B cell (primary cell): ENCODE data around the gene ARHGEF4. TPM values are rescaled to one million over a fixed set of nuclear protein-coding genes. Genes with fewer than 3 reads are reported as not detected.
"Not testable (repeated sequence)": the region's sequence is repeated elsewhere in the genome, so short reads cannot be mapped to it uniquely, and the experiment has no call there.

Source experiments
- ATAC-seq: fragments of 200-7000 bp; cut with Tn5 transposase; one replicate; pipeline ENCODE4 v1.10.0; 2021; ENCODE audit warnings: low read depth, mild to moderate bottlenecking, moderate number of reproducible peaks, moderate library complexity
- CTCF ChIA-PET: fragments of 350-600 bp; sonication (Branson Sonifier 250); formaldehyde crosslinking; loops from one replicate; lab custom pipeline; 2021; ENCODE audit warnings: antibody characterized with exemption, inconsistent platforms; lab: Charles Lee
- POLR2A ChIA-PET: fragments of 350-600 bp; sonication (Branson Sonifier 250); formaldehyde crosslinking; loops from one replicate; lab custom pipeline; 2021; ENCODE audit warnings: antibody characterized with exemption; lab: Charles Lee
- DNase-seq: peaks from one replicate; pipeline ENCODE4 v3.0.0; 2013
- H2AFZ ChIP-seq: 2 replicates; pipeline ENCODE4 v1.6.1; 2012; ENCODE audit warnings: mild to moderate bottlenecking, low read depth, low read length; ENCODE audit not compliant: insufficient read depth, poor library complexity, severe bottlenecking
- H3K27ac ChIP-seq, 2 donors: 1 replicate in 1 of 2; 2 replicates in 1 of 2; pipeline ENCODE4 v1.5.1; 2012 to 2013; ENCODE audit warnings: low read length in 2 of 2, mild to moderate bottlenecking in 2 of 2, moderate library complexity in 1 of 2
- H3K27me3 ChIP-seq, 4 experiments: fragments of 200-600 bp in 1 of 4; sonication (generic) in 1 of 4; replicated peaks in 1 of 4; 1 replicate in 2 of 4; 2 replicates in 2 of 4; pipeline versions ENCODE4 v1.6.1 to v1.7.0; 2013 to 2016; ENCODE audit warnings: low read length in 3 of 4, mild to moderate bottlenecking in 2 of 4, mixed read lengths in 1 of 4, moderate library complexity in 1 of 4; ENCODE audit not compliant: insufficient read depth in 4 of 4, control insufficient read depth in 3 of 4; ENCODE audit errors: control extremely low read depth in 1 of 4
- H3K36me3 ChIP-seq, 2 experiments: replicated peaks in 1 of 2; 1 replicate in 1 of 2; 2 replicates in 1 of 2; pipeline versions ENCODE4 v1.6.1 to v1.7.1; 2013; ENCODE audit warnings: low read length in 1 of 2; ENCODE audit not compliant: insufficient read depth in 2 of 2, control insufficient read depth in 1 of 2; ENCODE audit errors: control extremely low read depth in 1 of 2, extremely low read depth in 1 of 2
- H3K4me1 ChIP-seq, 2 donors: fragments of 200-600 bp in 1 of 2; sonication (generic) in 1 of 2; 1 replicate in 1 of 2; 2 replicates in 1 of 2; pipeline versions ENCODE4 v1.5.1 to v1.6.1; 2013 to 2017; ENCODE audit warnings: low read length in 2 of 2; ENCODE audit not compliant: control insufficient read depth in 2 of 2, insufficient read depth in 2 of 2
- H3K4me2 ChIP-seq: replicated peaks from 2 replicates; pipeline ENCODE3; 2012; ENCODE audit warnings: mild to moderate bottlenecking, low read depth, low read length; ENCODE audit not compliant: poor library complexity, severe bottlenecking
- H3K4me3 ChIP-seq, 5 experiments: fragments of 200-600 bp in 1 of 5; sonication (generic) in 1 of 5; 1 replicate in 3 of 5; 2 replicates in 2 of 5; pipeline versions ENCODE4 v1.5.1 to v1.7.0; 2011 to 2016; ENCODE audit warnings: low read length in 4 of 5, mild to moderate bottlenecking in 4 of 5, low read depth in 2 of 5, control low read depth in 1 of 5, moderate library complexity in 1 of 5; ENCODE audit not compliant: insufficient read depth in 1 of 5; ENCODE audit errors: control extremely low read depth in 1 of 5, extremely low read depth in 1 of 5
- H3K79me2 ChIP-seq: fragments of 200-600 bp; sonication (generic); one replicate; pipeline ENCODE4 v1.6.0; 2016; ENCODE audit warnings: low read length; ENCODE audit not compliant: control insufficient read depth, insufficient read depth
- H3K9ac ChIP-seq: fragments of 200-600 bp; sonication (generic); 2 replicates; pipeline ENCODE4 v1.6.1; 2017; ENCODE audit warnings: mild to moderate bottlenecking, low read length, moderate library complexity
- H3K9me3 ChIP-seq, 3 donors: one replicate each; pipeline versions ENCODE4 v1.6.1 to v1.7.1; 2013; ENCODE audit warnings: low read length in 2 of 3; ENCODE audit not compliant: control insufficient read depth in 2 of 3, insufficient read depth in 1 of 3; ENCODE audit errors: control extremely low read depth in 1 of 3
- H4K20me1 ChIP-seq: 2 replicates; pipeline ENCODE4 v1.6.0; 2012; ENCODE audit warnings: mild to moderate bottlenecking, low read length; ENCODE audit not compliant: insufficient read depth, control insufficient read depth, poor library complexity, severe bottlenecking
- H3K27ac Mint-ChIP-seq: one replicate; pipeline ENCODE4 v1.8.0; 2021; ENCODE audit warnings: mixed read lengths
- H3K27me3 Mint-ChIP-seq: one replicate; pipeline ENCODE4 v1.8.0; 2021; ENCODE audit warnings: mixed read lengths
- H3K4me1 Mint-ChIP-seq: one replicate; pipeline ENCODE4 v1.8.0; 2021; ENCODE audit warnings: mixed read lengths
- H3K4me3 Mint-ChIP-seq: one replicate; pipeline ENCODE4 v1.8.0; 2021; ENCODE audit warnings: mixed read lengths
- H3K9me3 Mint-ChIP-seq: one replicate; pipeline ENCODE4 v1.8.0; 2022; ENCODE audit warnings: mixed read lengths; ENCODE audit not compliant: insufficient read depth
- CTCF ChIP-seq: fragments of 200-600 bp; IDR thresholded peaks from one replicate; pipeline ENCODE4 v1.8.0; 2022; ENCODE audit warnings: antibody characterized with exemption, mild to moderate bottlenecking
- EZH2 ChIP-seq: IDR thresholded peaks from 2 replicates; pipeline ENCODE4 v1.6.1; 2012; ENCODE audit warnings: borderline replicate concordance, low read depth, mild to moderate bottlenecking, moderate library complexity, low read length; ENCODE audit not compliant: insufficient read depth, poor library complexity, severe bottlenecking
- WGBS: methylation state at CpG from one replicate; pipeline ENCODE4 v1.1.5; 2013; ENCODE audit warnings: missing lambda C conversion rate; ENCODE audit not compliant: insufficient coverage; 5-methylcytosine and 5-hydroxymethylcytosine counted together
- intact Hi-C: fragments of 100-400 bp; cut with micrococcal nuclease; formaldehyde crosslinking; loops from one replicate; pipeline ENCODE4 v1.10.0; 2022
- polyA plus RNA-seq: library from polyadenylated mRNA; depleted of rRNA; stranded (reverse); fragments of >200 nt; gene quantifications from 2 replicates; pipeline ENCODE4 v1.2.3, GENCODE V29; 2012
- total RNA-seq, 2 donors: library from RNA; stranded (reverse); fragments of 120-200 nt in 1 of 2; gene quantifications; 1 replicate in 1 of 2; 2 replicates in 1 of 2; pipeline versions ENCODE4 v1.2.3 to v1.2.4, GENCODE V29; 2013 to 2022

Gene ARHGEF4
- total and polyA plus RNA-seq, 2 donors (not counting 1 experiment from before 2014, with no cell fraction given): 2.1 TPM; not detected in 1

- peaks cover 3% of the 10 kb centered on the region for H3K27me3 Mint-ChIP-seq
- Histone ChIP-seq H3K79me2 (no peaks in the 10 kb centered on the region), H3K9me3 (peaks cover 0 to 3% (median 0%) of the 10 kb centered on the region in 3 donors), H2AFZ (no peak overlapping the region), H3K4me1 (no peaks in the 10 kb centered on the region), H3K9ac (no peak overlapping the region), H4K20me1 (no peaks in the 10 kb centered on the region), H3K4me3 (no peak overlapping the region), H3K27me3 (no peaks in the 10 kb centered on the region), H3K36me3 (no peaks in the 10 kb centered on the region), H3K4me2 (no peak overlapping the region), H3K27ac (no peak overlapping the region)
- DNase-seq (no peak), ATAC-seq (no peak)
- 95% methylated on average over 3 of the region's 3 CpGs for WGBS
- ChIA-PET CTCF (no interaction called here), POLR2A (no interaction called here)
- H3K9me3 Mint-ChIP-seq: peaks cover under 1% of the 10 kb centered on the region
- H3K4me1 Mint-ChIP-seq: no peaks in the 10 kb centered on the region
- no peak overlapping the region for H3K27ac Mint-ChIP-seq
- TF ChIP-seq CTCF: no peak
- TF ChIP-seq EZH2: no peak
- intact Hi-C loops: no loop called here
- H3K4me3 Mint-ChIP-seq: no peak overlapping the region
Measured at GRCh38 chr2:130901061-130901460, 64.3 kb downstream of the ARHGEF4 start.

- H3K4me1 Mint-ChIP-seq, H3K27me3 Mint-ChIP-seq, H3K4me1 ChIP-seq, ATAC-seq, H3K27ac Mint-ChIP-seq, H3K27ac ChIP-seq, H3K9ac ChIP-seq, H3K36me3 ChIP-seq, H3K4me2 ChIP-seq, CTCF ChIA-PET, POLR2A ChIA-PET, H3K9me3 Mint-ChIP-seq, H4K20me1 ChIP-seq, intact Hi-C loops, H3K9me3 ChIP-seq, H2AFZ ChIP-seq, H3K4me3 Mint-ChIP-seq, H3K4me3 ChIP-seq, H3K27me3 ChIP-seq, DNase-seq, H3K79me2 ChIP-seq: not testable (repeated sequence)
- WGBS: 89% methylated on average over 6 of the region's 9 CpGs
Measured at GRCh38 chr2:130901626-130902025, 64.9 kb downstream of the ARHGEF4 start.
